Endothelial cell of umbilical vein (primary cell): ENCODE data around the gene STX8. TPM values are rescaled to one million over a fixed set of nuclear protein-coding genes. Genes with fewer than 3 reads are reported as not detected.

ENCODE experiments used
- BruUV-seq: library from RNA; stranded (reverse); fragments of 400-500 nt; replicated peaks from 2 replicates; lab custom pipeline; 2021; lab: Mats Ljungman, UMichigan
- CTCF ChIA-PET: fragments of 300-600, 350-600 bp; sonication (Branson Sonifier 250); formaldehyde crosslinking; loops from one replicate; lab custom pipeline; 2021; ENCODE audit warnings: antibody characterized with exemption, inconsistent platforms; lab: Charles Lee
- POLR2A ChIA-PET: fragments of 300-600, 350-600 bp; sonication (Branson Sonifier 250); formaldehyde crosslinking; loops from one replicate; lab custom pipeline; 2021; ENCODE audit warnings: antibody characterized with exemption, inconsistent platforms; lab: Charles Lee
- DNase-seq: peaks from one replicate; pipeline ENCODE4 v3.0.0-alpha.2; 2011; ENCODE audit warnings: low read depth, low spot score
- FAIRE-seq: peaks from 2 replicates; lab custom pipeline; 2011; peaks lifted over from hg19 to GRCh38; lab: Jason Lieb, UNC
- H2AFZ ChIP-seq: 2 replicates; pipeline ENCODE4 v1.6.0; 2012; ENCODE audit warnings: low read depth, low read length, control low read depth, inconsistent platforms
- H3K27ac ChIP-seq: 2 replicates; pipeline ENCODE4 v1.5.1; 2011; ENCODE audit warnings: low read depth, mild to moderate bottlenecking, control low read depth, low read length, moderate library complexity; ENCODE audit not compliant: insufficient read depth
- H3K27me3 ChIP-seq, 2 experiments: 2 replicates each; pipeline versions ENCODE4 v1.6.0 to v1.6.1; 2011; ENCODE audit warnings: low read length in 2 of 2, mixed read lengths in 1 of 2; ENCODE audit not compliant: control insufficient read depth in 2 of 2, insufficient read depth in 2 of 2
- H3K36me3 ChIP-seq, 2 experiments: 2 replicates in 1 of 2; 3 replicates in 1 of 2; pipeline ENCODE4 v1.5.1; 2011; ENCODE audit warnings: low read length in 2 of 2, mild to moderate bottlenecking in 1 of 2, moderate library complexity in 1 of 2; ENCODE audit not compliant: control insufficient read depth in 2 of 2, insufficient read depth in 2 of 2; ENCODE audit errors: extremely low read depth in 1 of 2
- H3K4me1 ChIP-seq: 3 replicates; pipeline ENCODE4 v1.5.1; 2011; ENCODE audit warnings: mild to moderate bottlenecking, low read length; ENCODE audit not compliant: control insufficient read depth, insufficient read depth; ENCODE audit errors: extremely low read depth
- H3K4me2 ChIP-seq: 2 replicates; pipeline ENCODE4 v1.6.1; 2011; ENCODE audit warnings: low read length, control low read depth, mixed read lengths; ENCODE audit not compliant: insufficient read depth
- H3K4me3 ChIP-seq, 3 experiments: fragments of 200-600 bp in 1 of 3; sonication (generic), shearing (Covaris generic) in 1 of 3; replicated peaks in 1 of 3; 2 replicates each; pipeline ENCODE4 v1.5.1; 2011 to 2016; ENCODE audit warnings: control low read depth in 3 of 3, low read length in 3 of 3, mild to moderate bottlenecking in 2 of 3, inconsistent platforms in 1 of 3, low read depth in 1 of 3, moderate library complexity in 1 of 3; ENCODE audit not compliant: insufficient read depth in 1 of 3
- H3K79me2 ChIP-seq: 2 replicates; pipeline ENCODE4 v1.6.0; 2012; ENCODE audit warnings: low read length, inconsistent platforms; ENCODE audit not compliant: control insufficient read depth, insufficient read depth
- H3K9ac ChIP-seq: replicated peaks from 2 replicates; pipeline ENCODE3; 2011; ENCODE audit warnings: low read length, control low read depth; ENCODE audit not compliant: insufficient read depth; ENCODE audit errors: extremely low read depth
- H3K9me1 ChIP-seq: replicated peaks from 3 replicates; pipeline ENCODE4 v1.6.0; 2011; ENCODE audit warnings: mild to moderate bottlenecking, low read length; ENCODE audit not compliant: control insufficient read depth, insufficient read depth; ENCODE audit errors: extremely low read depth
- H3K9me3 ChIP-seq: replicated peaks from 2 replicates; pipeline ENCODE4 v1.5.1; 2012; ENCODE audit warnings: low read length, inconsistent platforms; ENCODE audit not compliant: control insufficient read depth, insufficient read depth
- H4K20me1 ChIP-seq: replicated peaks from 2 replicates; pipeline ENCODE3; 2011; ENCODE audit warnings: mild to moderate bottlenecking, low read length; ENCODE audit not compliant: control insufficient read depth, insufficient read depth; ENCODE audit errors: extremely low read depth
- EZH2 ChIP-seq: IDR thresholded peaks from 2 replicates; pipeline ENCODE4 v1.6.1; 2012; ENCODE audit warnings: borderline replicate concordance, low read depth, mild to moderate bottlenecking, moderate library complexity, low read length, inconsistent platforms; ENCODE audit not compliant: severe bottlenecking
- FOS ChIP-seq: IDR thresholded peaks from 2 replicates; pipeline ENCODE4 v1.6.1; 2011; ENCODE audit warnings: mild to moderate bottlenecking, low read length, moderate library complexity, borderline replicate concordance; ENCODE audit not compliant: insufficient read depth
- GATA2 ChIP-seq: IDR thresholded peaks from 2 replicates; pipeline ENCODE4 v1.7.0; 2011; ENCODE audit warnings: low read depth, mild to moderate bottlenecking, moderate library complexity, mixed read lengths, low read length; ENCODE audit not compliant: insufficient read length, insufficient read depth
- JUN ChIP-seq: IDR thresholded peaks from 2 replicates; pipeline ENCODE4 v1.6.1; 2011; ENCODE audit warnings: borderline replicate concordance, low read depth; ENCODE audit not compliant: insufficient read length, insufficient read depth
- MYC ChIP-seq: IDR thresholded peaks from one replicate; pipeline ENCODE4 v1.6.1; 2011; ENCODE audit warnings: mild to moderate bottlenecking, low read depth, low read length
- POLR2A ChIP-seq: IDR thresholded peaks from 2 replicates; pipeline ENCODE4 v1.6.1; 2012; ENCODE audit warnings: low read depth, mild to moderate bottlenecking, control low read depth, low read length
- POLR2AphosphoS5 ChIP-seq: IDR thresholded peaks from 2 replicates; pipeline ENCODE4 v1.6.1; 2012; ENCODE audit warnings: low read depth, mild to moderate bottlenecking, control low read depth, low read length, moderate library complexity; ENCODE audit not compliant: insufficient read depth
- dilution Hi-C: fragments of 300-500 bp; cut with MboI; formaldehyde crosslinking; loops from one replicate; pipeline ENCODE4 v1.15.0; 2019; ENCODE audit warnings: low sequenced_read_pairs; ENCODE audit not compliant: extremely low pct_ligation_motif_present
- intact Hi-C: fragments of 100-400 bp; cut with micrococcal nuclease; formaldehyde crosslinking; loops from one replicate; pipeline ENCODE4 v1.10.0; 2022
- polyA plus RNA-seq, 4 experiments: library from polyadenylated mRNA; depleted of rRNA in 3 of 4; stranded (reverse) in 3 of 4; unstranded in 1 of 4; fragments of >200 nt; gene quantifications; 2 replicates each; pipeline versions ENCODE4 v1.2.1 to v1.2.3, GENCODE V29; 2011 to 2012; ENCODE audit warnings: missing spikeins in 1 of 4
- total RNA-seq: library from RNA; stranded (reverse); gene quantifications from 2 replicates; pipeline ENCODE4 v1.2.3, GENCODE V29; 2021
- TF ChIP-seq, protein P1 (sequence below), 2 donors: IDR thresholded peaks; 1 replicate in 1 of 2; 2 replicates in 1 of 2; pipeline ENCODE4 v1.5.1; 2011; ENCODE audit warnings: low read length in 2 of 2, mild to moderate bottlenecking in 2 of 2, moderate library complexity in 2 of 2, control low read depth in 1 of 2, inconsistent platforms in 1 of 2, low read depth in 1 of 2; ENCODE audit not compliant: insufficient read depth in 1 of 2; ENCODE audit errors: extremely low read depth in 1 of 2
- TF ChIP-seq, protein P2 (sequence below): IDR thresholded peaks from 2 replicates; pipeline ENCODE4 v1.6.1; 2011; ENCODE audit not compliant: insufficient read depth, insufficient read length

STX8 gene
- total and polyA plus RNA-seq, 2 donors (not counting 3 experiments of a cell fraction or from before 2014, with no cell fraction given) = 25.9 to 67.3 TPM

- H3K9me3 ChIP-seq = no peaks in the 10 kb centered on the region
- BruUV-seq = no TSS peak
- dilution Hi-C loops (no loop called here), intact Hi-C loops (no loop called here)
- H3K27ac ChIP-seq = no peak overlapping the region
- no peaks in the 10 kb centered on the region for H3K36me3 ChIP-seq
- no peaks in the 10 kb centered on the region for H3K79me2 ChIP-seq
- H3K4me2 ChIP-seq = no peak overlapping the region
- H4K20me1 ChIP-seq = no peaks in the 10 kb centered on the region
- TF ChIP-seq JUN (no peak), GATA2 (no peak), POLR2AphosphoS5 (no peak), POLR2A (no peak), FOS (no peak), EZH2 (no peak), MYC (no peak)
- TF ChIP-seq, protein P1, sequence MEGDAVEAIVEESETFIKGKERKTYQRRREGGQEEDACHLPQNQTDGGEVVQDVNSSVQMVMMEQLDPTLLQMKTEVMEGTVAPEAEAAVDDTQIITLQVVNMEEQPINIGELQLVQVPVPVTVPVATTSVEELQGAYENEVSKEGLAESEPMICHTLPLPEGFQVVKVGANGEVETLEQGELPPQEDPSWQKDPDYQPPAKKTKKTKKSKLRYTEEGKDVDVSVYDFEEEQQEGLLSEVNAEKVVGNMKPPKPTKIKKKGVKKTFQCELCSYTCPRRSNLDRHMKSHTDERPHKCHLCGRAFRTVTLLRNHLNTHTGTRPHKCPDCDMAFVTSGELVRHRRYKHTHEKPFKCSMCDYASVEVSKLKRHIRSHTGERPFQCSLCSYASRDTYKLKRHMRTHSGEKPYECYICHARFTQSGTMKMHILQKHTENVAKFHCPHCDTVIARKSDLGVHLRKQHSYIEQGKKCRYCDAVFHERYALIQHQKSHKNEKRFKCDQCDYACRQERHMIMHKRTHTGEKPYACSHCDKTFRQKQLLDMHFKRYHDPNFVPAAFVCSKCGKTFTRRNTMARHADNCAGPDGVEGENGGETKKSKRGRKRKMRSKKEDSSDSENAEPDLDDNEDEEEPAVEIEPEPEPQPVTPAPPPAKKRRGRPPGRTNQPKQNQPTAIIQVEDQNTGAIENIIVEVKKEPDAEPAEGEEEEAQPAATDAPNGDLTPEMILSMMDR (IDR thresholded peaks at IDR 0.05; ENCODE audit: extremely low read depth in 1 of 2, insufficient read depth in 1 of 2, low read depth in 1 of 2, low read length in 2 of 2) = no peak
- TF ChIP-seq, protein P2, sequence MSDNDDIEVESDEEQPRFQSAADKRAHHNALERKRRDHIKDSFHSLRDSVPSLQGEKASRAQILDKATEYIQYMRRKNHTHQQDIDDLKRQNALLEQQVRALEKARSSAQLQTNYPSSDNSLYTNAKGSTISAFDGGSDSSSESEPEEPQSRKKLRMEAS = no peak
- H3K4me1 ChIP-seq = no peaks in the 10 kb centered on the region
- no peak overlapping the region for H3K4me3 ChIP-seq
- POLR2A ChIA-PET = no interaction called here
- no peak overlapping the region for H3K9ac ChIP-seq
- DNase-seq (no peak), FAIRE-seq (no peak)
- CTCF ChIA-PET = no interaction called here
- no peaks in the 10 kb centered on the region for H3K9me1 ChIP-seq
- H2AFZ ChIP-seq = no peak overlapping the region
- H3K27me3 ChIP-seq = no peaks in the 10 kb centered on the region
These were observed 47.3 kb upstream of the STX8 start for GRCh38 chr17:9622961-9623360.
